GM06990 (cell line): Measurements from ENCODE around the gene SFXN1.

ENCODE experiments used
- DNase-seq: peaks from one replicate; pipeline ENCODE4 v3.0.0-alpha.2; 2011; ENCODE audit not compliant: insufficient read length; ENCODE audit errors: extremely low read depth
- H3K27me3 ChIP-seq: replicated peaks from 2 replicates; pipeline ENCODE4 v1.6.0; 2011; ENCODE audit warnings: low read length; ENCODE audit not compliant: control insufficient read depth, insufficient read depth
- H3K36me3 ChIP-seq: 2 replicates; pipeline ENCODE4 v1.5.1; 2011; ENCODE audit warnings: low read length; ENCODE audit not compliant: control insufficient read depth, insufficient read depth
- H3K4me3 ChIP-seq: replicated peaks from 2 replicates; pipeline ENCODE4 v1.5.1; 2011; ENCODE audit warnings: low read depth, mild to moderate bottlenecking, control low read depth, low read length
- CTCF ChIP-seq: IDR thresholded peaks from 2 replicates; pipeline ENCODE4 v1.5.1; 2011; ENCODE audit warnings: low read length, control low read depth, mild to moderate bottlenecking, inconsistent platforms; ENCODE audit not compliant: insufficient read depth, poor library complexity, severe bottlenecking

The SFXN1 gene

GRCh38 chr5:175521313-175521833, 43.0 kb downstream of the SFXN1 start:
- TF ChIP-seq CTCF: no peak

GRCh38 chr5:175523292-175523691, 44.9 kb downstream of the SFXN1 start:
- H3K4me3 ChIP-seq: no peak overlapping the region
- no peak for DNase-seq
- no peak for TF ChIP-seq CTCF
- H3K27me3 ChIP-seq: no peaks in the 10 kb centered on the region
- peaks cover 19% of the 10 kb centered on the region for H3K36me3 ChIP-seq

More at GRCh38 chr5:175521313-175521833, 43.0 kb downstream of the SFXN1 start:
- H3K27me3 ChIP-seq: no peaks in the 10 kb centered on the region
- no peak overlapping the region for H3K4me3 ChIP-seq
- no peak for DNase-seq
- peaks cover 19% of the 10 kb centered on the region for H3K36me3 ChIP-seq

- peaks cover 16% of the 10 kb centered on the region for H3K36me3 ChIP-seq
These were observed 45.9 kb downstream of the SFXN1 start for GRCh38 chr5:175524211-175524610.

GRCh38 chr5:175526691-175527090, 48.3 kb downstream of the SFXN1 start:
- DNase-seq: no peak
- no peak overlapping the region for H3K4me3 ChIP-seq
- H3K27me3 ChIP-seq: no peaks in the 10 kb centered on the region
- TF ChIP-seq CTCF: no peak
- H3K36me3 ChIP-seq: peaks cover 10% of the 10 kb centered on the region

More at GRCh38 chr5:175524211-175524610, 45.9 kb downstream of the SFXN1 start:
- no peak for DNase-seq
- TF ChIP-seq CTCF: no peak
- H3K27me3 ChIP-seq: no peaks in the 10 kb centered on the region
- no peak overlapping the region for H3K4me3 ChIP-seq

GRCh38 chr5:175531361-175531760, 53.0 kb downstream of the SFXN1 start:
- no peak for DNase-seq
- Histone ChIP-seq H3K4me3 (no peak overlapping the region), H3K27me3 (no peaks in the 10 kb centered on the region), H3K36me3 (peaks cover 2% of the 10 kb centered on the region)
- TF ChIP-seq CTCF: no peak
